Type B pancreatic cell (in vitro differentiated cells): ENCODE data around the gene LINGO3. TPM values are rescaled to one million over a fixed set of nuclear protein-coding genes. Genes with fewer than 3 reads are reported as not detected.

Source experiments
- DNase-seq: peaks from one replicate; pipeline ENCODE4 v3.0.0; 2021; ENCODE audit warnings: mixed read lengths; ENCODE audit not compliant: unreplicated experiment; ENCODE audit errors: extremely low spot score
- H3K27ac Mint-ChIP-seq: 2 replicates; pipeline ENCODE4 v1.8.0; 2021; ENCODE audit warnings: mild to moderate bottlenecking, mixed read lengths
- H3K27me3 Mint-ChIP-seq: 2 replicates; pipeline ENCODE4 v1.8.0; 2021; ENCODE audit warnings: mixed read lengths
- H3K36me3 Mint-ChIP-seq: 2 replicates; pipeline ENCODE4 v1.8.0; 2021; ENCODE audit warnings: mixed read lengths
- H3K4me1 Mint-ChIP-seq: one replicate; pipeline ENCODE4 v1.8.0; 2021; ENCODE audit warnings: mixed read lengths; ENCODE audit not compliant: unreplicated experiment
- H3K4me3 Mint-ChIP-seq: 2 replicates; pipeline ENCODE4 v1.8.0; 2021; ENCODE audit warnings: mild to moderate bottlenecking, mixed read lengths
- H3K9me3 Mint-ChIP-seq: 2 replicates; pipeline ENCODE4 v1.8.0; 2021; ENCODE audit warnings: mixed read lengths
- CTCF ChIP-seq: fragments of 200-600 bp; sonication (generic); conservative IDR thresholded peaks from 2 replicates; pipeline ENCODE4 v1.5.0; 2021; ENCODE audit warnings: antibody characterized with exemption, mild to moderate bottlenecking
- total RNA-seq: library from RNA; stranded (reverse); gene quantifications from 2 replicates; pipeline ENCODE4 v1.2.1, GENCODE V29; 2021; ENCODE audit warnings: low replicate concordance

LINGO3 gene
- total RNA-seq, 1 donor from 2014 or later: not detected

DNA sequence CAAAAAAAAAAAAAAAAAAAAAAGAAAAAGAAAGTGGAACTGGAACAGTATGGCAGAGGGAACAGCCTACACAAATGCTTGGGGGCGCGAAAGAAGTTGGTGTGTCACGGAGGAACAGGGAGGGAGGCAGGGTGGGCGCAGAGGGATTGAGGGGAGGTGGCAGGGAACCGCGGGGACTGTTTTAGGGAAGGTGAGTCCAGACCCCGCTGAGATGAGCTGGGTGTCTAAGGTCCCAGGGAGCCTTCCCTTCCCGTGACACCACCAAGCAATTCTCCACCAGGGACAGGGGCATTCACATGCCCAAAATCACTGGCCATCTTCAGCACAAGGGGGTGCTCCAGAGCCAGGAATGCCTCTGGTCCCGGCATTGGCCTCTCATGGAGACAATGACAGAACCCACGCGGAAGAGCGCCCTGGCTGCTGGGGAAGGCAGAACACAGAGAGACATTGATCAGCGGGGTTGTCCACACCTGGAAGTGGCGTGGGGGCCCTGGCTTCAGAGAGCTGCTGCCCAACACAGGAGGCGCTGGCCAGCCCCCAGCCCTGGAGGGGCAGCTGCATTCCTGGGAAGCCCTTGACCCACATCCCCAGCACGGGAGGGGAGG, 32.9 kb downstream of the LINGO3 start:
- peak overlapping the region; percentile 76 for H3K4me3 Mint-ChIP-seq
- peak; percentile 77 for TF ChIP-seq CTCF
- H3K9me3 Mint-ChIP-seq: no peaks in the 10 kb centered on the region
- H3K36me3 Mint-ChIP-seq: peaks cover 15% of the 10 kb centered on the region
- peak; percentile 76 for DNase-seq
- H3K27ac Mint-ChIP-seq: peak overlapping the region; percentile 80
- no peaks in the 10 kb centered on the region for H3K27me3 Mint-ChIP-seq
- peaks cover 17% of the 10 kb centered on the region for H3K4me1 Mint-ChIP-seq

- DNase-seq: no peak
- H3K9me3 Mint-ChIP-seq: no peaks in the 10 kb centered on the region
- H3K27ac Mint-ChIP-seq: peak overlapping the region; percentile 82
- no peaks in the 10 kb centered on the region for H3K27me3 Mint-ChIP-seq
- peaks cover 17% of the 10 kb centered on the region for H3K4me1 Mint-ChIP-seq
- TF ChIP-seq CTCF: no peak
- peaks cover 15% of the 10 kb centered on the region for H3K36me3 Mint-ChIP-seq
- H3K4me3 Mint-ChIP-seq: peak overlapping the region; percentile 70
These were observed 33.7 kb downstream of the LINGO3 start for GRCh38 chr19:2274185-2274711.

DNA sequence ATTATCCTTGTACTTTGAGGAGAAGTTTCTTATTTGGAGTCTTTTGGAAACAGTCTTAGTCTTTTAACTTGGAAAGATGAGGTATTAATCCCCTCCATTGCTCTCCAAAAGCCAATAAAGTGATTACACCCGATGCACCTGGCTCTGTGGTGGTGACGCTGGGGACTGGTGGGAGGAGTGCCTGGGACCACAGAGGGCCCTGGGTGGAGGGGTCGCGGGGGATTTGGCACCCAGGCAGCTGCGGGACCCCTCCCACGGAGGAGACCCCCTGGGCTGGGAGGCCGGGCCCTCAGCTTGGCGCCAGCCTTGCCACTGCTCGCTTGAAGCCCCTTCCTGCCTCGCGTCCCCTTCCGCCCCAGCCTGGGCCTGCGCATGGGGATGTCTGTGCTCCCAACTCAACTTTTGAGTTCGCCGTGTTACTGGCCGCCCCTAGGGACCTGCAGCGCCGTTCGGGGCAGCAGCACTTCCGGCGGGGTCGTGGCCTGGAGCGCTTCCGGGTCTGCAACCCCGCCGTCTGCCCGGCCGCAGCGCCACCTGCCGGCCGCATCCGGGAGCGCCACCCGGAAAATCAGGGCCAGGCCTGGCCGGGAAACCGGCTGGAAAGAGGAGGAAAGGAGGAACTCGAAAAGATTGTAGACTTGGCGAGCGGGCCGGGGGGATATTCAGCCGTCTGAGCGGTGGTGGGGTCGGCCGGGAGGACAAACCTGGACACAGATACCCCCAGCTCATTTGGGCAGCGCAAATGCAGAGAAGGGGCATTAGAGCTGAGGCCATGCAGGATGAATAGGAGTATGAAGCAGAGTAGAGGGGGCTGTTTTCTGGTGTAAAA, 34.4 kb downstream of the LINGO3 start:
- peak; percentile 91 for DNase-seq
- Mint-ChIP-seq H3K27me3 (no peaks in the 10 kb centered on the region), H3K4me3 (peak overlapping the region; percentile 79), H3K9me3 (no peaks in the 10 kb centered on the region), H3K27ac (peak overlapping the region; percentile 82), H3K36me3 (peaks cover 15% of the 10 kb centered on the region), H3K4me1 (peaks cover 17% of the 10 kb centered on the region)
- TF ChIP-seq CTCF: peak; percentile 100

DNA sequence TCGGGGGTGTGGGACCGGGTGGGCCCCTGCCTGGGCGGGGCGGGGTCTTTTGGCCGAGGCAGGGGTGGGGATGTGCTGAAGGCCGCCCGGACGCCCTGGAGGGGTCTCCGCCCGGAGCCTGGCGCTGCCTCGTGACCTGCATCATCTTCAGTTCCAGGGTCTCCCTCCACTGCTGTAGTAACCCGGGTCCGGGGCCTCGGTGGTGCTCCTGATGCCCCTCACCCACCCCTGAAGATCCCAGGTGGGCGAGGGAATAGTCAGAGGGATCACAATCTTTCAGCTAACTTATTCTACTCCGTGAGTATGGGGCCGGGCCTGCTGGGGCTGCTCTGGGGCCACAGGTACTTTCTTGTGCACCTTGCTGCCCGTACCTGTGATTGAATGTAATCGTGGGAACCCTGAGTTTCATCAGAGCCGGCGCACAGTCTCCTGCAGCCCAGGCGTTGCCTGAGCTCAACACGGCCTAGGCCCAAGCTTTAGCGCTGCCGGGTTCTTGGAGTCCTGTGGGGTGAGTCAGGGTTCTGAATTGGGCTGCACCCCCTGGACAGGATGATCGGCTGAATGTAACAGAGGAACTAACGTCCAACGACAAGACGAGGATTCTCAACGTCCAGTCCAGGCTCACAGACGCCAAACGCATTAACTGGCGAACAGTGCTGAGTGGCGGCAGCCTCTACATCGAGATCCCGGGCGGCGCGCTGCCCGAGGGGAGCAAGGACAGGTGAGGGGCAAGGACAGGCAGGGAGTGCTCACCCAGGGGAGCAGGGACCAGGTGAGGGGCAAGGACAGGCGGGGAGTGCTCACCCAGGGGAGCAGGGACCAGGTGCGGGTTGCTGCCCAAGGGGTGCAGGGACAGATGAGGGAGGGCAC, 36.5 kb downstream of the LINGO3 start:
- no peaks in the 10 kb centered on the region for H3K9me3 Mint-ChIP-seq
- peaks cover 15% of the 10 kb centered on the region for H3K36me3 Mint-ChIP-seq
- peak overlapping the region; percentile 93 for H3K27ac Mint-ChIP-seq
- TF ChIP-seq CTCF: no peak
- H3K27me3 Mint-ChIP-seq: no peaks in the 10 kb centered on the region
- H3K4me1 Mint-ChIP-seq: peaks cover 21% of the 10 kb centered on the region
- peak overlapping the region; percentile 91 for H3K4me3 Mint-ChIP-seq
- DNase-seq: no peak

DNA sequence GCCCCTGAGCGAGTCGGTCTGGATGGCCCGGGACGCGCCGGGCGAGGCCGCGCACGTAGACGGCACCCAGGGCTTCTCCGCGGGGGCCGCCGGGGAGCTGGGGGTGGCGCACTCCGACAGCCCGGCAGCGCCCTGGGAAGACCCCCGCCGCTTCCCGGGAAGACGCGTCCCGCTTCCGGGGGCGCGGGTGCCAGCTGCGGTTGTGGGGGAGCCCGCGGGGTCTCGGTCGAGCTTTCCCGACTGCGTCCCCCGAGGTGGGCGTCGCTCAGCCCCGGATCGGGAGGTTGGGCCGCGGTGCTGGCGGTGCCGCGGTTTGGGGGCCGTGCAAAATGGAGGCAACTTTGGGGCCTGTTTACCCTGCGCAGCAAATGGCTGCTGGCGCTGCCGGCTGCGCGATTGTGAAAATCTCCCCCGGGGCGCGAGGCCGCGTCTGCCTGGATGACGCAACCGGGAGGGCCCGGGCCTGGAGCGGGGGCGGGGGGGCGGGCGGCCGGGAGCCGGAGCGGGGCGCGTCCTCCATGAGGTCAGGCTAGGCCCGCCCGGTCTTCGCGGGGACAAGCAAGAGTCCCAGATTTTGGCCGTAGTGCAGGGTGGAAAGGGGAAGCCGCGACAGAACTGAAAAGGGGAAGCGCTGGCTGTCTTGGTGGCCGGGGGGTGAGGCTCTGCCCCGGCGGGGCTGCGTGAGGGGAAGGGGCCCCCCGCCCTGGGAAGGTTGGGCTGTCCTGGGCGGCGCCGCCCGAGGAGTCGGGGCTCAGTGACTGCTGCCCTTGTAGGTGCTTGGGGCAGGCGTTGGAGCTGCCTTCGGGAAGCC, 37.3 kb downstream of the LINGO3 start:
- peak; percentile 76 for DNase-seq
- H3K4me3 Mint-ChIP-seq: peak overlapping the region; percentile 91
- H3K27ac Mint-ChIP-seq: no peak overlapping the region
- H3K9me3 Mint-ChIP-seq: no peaks in the 10 kb centered on the region
- H3K27me3 Mint-ChIP-seq: no peaks in the 10 kb centered on the region
- TF ChIP-seq CTCF: no peak
- peaks cover 15% of the 10 kb centered on the region for H3K36me3 Mint-ChIP-seq
- peaks cover 24% of the 10 kb centered on the region for H3K4me1 Mint-ChIP-seq
